Measurements from ENCODE around the gene HSPA14.
"Not testable (repeated sequence)": the region's sequence is repeated elsewhere in the genome, so short reads cannot be mapped to it uniquely, and the experiment has no call there.

HSPA14 gene, protein sequence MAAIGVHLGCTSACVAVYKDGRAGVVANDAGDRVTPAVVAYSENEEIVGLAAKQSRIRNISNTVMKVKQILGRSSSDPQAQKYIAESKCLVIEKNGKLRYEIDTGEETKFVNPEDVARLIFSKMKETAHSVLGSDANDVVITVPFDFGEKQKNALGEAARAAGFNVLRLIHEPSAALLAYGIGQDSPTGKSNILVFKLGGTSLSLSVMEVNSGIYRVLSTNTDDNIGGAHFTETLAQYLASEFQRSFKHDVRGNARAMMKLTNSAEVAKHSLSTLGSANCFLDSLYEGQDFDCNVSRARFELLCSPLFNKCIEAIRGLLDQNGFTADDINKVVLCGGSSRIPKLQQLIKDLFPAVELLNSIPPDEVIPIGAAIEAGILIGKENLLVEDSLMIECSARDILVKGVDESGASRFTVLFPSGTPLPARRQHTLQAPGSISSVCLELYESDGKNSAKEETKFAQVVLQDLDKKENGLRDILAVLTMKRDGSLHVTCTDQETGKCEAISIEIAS

DNA sequence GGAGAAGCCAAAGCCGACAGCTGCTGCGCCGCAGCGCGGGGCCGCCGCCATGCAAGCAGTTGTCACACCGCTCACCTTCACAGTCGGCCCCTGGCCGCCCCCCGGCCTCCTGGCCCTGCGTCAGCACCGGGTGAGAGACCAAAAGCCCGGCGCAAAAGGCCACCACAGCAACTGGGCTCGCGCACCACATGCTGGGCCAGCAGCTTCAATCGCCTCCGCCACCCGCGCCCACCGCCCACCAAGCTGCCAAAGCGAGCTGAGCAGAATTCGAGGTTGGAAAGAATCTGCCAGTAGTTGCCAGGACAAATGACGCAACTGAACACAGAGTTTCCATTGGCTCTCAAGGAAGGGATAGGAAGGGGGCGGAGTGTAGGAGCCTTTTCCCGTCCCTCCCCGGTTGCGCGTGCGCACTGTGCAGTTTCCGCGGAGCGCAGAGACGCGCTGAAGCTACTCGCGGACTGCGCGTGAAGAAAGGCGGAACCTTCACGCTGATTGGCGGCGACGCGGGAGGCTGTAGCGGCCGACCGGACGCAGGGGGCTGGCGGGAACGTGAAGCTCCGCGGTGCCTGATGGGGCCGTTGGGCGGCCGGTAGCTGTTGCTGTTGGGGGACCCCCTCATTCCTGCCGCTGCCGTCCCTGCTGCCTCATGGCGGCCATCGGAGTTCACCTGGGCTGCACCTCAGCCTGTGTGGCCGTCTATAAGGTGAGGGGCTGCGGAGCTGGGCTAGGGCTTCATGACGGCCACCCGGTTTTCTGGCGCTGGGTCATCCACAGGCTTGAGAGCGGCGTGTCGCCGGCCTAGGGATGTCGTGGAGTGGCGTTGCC is at the start of gene HSPA14, which contains the start of the genes CDNF and MSANTD7:
TSS of gene HSPA14 (plus strand) at position 550 of the 825 bp plus-strand sequence. CDS start at position 647, 97 bp downstream.
TSS of gene CDNF (minus strand) at position 281 of the 825 bp plus-strand sequence. CDS start at position 190, 91 bp downstream.
TSS of gene MSANTD7 (plus strand) at position 550 of the 825 bp plus-strand sequence. CDS start 3,979 bp downstream, outside the sequence.
- peak; percentile 99 for DNase-seq

DNA sequence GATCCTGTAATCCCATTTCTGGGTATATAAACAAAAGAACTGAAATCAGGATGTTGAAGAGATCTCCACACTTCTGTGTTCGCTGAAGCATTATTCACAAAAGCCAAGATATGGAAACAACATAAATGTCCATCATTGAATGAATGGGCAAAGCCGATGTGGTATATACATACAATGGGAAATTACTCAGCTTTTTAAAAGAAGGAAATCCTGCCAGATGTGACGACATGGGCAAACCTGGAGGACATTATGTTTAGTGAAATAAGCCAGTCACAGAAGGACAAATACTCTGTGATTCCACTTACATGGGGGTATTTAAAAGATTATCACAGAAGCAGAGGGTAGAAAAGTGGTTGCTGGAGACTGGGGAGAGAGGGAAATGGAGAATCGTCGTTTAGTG is 39.5 kb upstream of the HSPA14 start:
- no peak for DNase-seq

DNA sequence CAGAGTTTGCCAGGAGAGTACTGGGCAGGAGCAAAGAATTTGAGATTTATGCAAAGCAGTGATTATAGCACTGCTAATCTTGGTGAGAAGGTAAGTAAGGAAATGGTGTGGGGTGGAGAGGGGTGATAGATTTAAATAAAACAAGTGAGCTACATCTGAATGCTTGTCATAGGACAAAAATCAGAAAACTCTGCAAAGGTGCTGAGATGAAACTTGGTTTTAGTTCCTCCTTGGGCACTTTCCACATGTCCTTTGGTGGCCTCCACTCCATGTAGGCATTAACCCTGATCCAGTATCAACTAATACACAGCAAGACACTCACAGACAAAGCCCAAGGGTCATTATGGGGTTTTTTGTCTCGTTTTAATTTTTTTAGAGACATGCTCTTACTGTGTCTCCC is 37.7 kb upstream of the HSPA14 start:
- no peak for DNase-seq

DNA sequence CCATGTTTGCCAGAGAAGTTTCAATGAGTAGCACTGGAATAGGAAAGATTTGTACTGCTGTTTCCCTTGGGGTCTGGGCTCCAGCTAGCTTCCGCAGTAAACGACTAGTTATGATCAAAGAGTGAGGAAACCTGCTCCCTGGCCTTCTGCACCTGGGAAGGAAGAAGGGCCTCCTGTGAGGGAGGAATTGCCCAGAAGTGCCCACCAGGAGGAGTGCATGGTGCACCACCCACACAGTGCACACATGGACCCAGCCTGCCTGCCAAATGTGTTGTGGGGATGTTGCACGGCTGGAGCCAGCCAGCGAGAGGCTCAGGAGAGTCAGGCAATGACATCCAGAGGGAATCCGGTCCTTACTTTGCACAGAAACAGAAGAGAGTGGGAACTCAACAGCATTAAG is 36.4 kb upstream of the HSPA14 start:
- no peak for DNase-seq

DNA sequence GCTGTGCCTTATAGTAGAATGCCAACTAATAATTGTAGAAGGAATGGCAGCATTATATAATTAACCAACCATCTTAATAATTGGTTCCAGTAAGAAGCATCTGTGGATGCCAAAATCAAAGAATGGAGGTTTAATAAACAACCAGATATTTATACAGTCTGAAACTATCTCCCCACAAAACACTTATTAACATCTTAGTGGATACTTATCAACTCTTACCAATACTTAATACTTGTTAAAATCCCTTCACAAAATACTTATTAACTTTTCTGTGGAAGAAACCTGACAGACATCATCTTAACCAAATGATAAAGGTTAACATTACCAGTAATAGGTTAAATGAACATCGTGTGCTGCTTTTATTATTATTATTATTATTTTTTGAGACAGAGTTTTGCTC is 34.3 kb upstream of the HSPA14 start:
- no peak for DNase-seq

DNA sequence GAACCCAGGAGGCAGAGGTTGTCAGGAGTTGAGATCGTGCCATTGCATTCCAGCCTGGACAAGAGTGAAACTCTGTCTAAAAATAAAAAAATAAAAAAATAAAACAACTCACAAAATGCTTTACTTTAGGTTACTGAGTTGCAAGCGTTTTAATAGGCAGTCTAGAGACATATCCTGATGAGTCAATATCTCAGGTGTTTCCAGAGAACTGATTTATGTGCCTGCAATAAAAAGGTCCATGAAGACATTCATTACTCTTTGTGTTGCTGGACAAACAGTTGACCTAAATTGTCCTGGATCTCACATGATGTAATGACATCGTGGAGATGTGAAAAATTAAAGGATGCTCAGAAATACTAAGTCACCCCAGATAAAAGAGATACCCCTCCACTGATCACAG is 31.8 kb upstream of the HSPA14 start:
- DNase-seq, result no peak

DNA sequence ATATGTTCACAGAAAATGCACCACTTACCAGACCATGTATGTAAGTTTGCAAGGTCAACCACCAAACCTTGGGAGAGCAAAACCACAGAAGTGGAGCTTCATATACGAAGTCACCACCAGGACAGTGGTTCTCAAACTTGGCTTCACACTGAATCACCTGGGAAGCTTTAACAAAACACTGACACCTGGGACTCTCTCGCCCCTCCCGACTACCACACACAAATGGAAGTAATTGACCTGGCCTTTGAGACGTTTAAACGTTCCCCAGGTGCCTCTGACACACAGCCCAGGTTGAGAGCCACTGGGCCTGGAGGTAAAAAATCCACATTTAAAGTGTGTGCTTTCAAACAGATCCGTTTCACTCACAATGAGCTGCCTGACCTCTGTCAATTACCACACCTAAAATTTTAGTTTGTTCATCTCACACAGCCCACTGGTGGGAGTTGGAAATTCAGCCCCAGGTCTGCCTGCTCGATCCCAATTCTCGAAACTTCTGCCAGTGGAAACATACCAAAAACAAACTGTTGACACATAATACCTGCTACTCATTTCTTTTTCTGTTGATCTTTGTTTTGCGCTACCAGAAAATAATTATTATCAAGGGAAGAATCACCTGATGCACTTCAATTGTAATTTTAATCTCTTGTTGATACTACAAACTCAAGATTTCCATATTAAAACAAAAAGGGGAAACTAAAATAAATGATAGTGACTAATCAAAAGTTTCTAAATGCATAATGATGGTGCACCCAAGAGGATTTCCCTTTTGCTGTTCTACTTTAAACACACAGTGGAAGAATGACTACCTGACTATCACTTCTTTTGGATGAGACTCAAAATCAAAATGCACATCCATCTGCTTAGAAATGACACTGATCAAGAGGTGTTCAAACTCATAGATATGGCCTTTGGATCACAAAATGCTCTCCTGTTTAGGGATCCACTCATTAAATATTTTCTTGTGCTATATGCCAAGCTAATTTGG is 26.8 kb upstream of the HSPA14 start:
- DNase-seq, result no peak

DNA sequence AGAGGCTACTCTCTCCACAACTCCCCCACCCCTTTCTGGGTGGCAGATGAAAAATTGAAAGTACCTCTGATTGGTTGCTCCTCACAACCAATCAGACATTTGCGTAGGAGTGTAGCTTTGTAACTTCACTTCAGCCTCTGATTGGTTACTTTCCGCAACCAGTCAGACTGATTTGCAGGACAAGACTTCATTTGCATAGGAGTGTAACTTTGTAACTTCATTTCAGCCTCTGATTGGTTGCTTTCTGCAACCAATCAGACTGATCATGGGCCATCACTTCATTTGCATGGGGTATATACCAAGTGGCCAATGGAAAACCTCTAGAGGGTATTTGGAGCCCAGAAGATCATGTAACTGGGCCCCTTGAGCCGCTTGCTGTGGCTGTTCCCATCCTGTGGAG is 25.8 kb upstream of the HSPA14 start:
- DNase-seq, result no peak

DNA sequence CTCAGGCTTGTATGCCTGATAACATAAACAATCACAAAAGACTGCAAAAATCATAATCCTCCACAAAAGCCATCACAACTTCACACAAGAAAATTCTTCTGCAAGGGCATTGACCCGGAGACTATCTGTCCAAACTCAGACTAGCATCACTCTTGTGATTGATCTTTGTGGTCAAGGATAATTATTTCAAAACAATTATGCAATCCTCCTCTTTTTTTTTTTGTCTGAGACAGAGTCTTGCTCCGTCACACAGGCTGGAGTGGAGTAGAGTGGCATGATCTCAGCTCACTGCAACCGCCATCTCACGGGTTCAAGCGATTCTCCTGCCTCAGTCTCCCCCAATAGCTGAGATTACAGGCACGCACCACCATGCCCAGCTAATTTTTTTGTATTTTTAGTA is 22.4 kb upstream of the HSPA14 start:
- DNase-seq, result peak; percentile 60

DNA sequence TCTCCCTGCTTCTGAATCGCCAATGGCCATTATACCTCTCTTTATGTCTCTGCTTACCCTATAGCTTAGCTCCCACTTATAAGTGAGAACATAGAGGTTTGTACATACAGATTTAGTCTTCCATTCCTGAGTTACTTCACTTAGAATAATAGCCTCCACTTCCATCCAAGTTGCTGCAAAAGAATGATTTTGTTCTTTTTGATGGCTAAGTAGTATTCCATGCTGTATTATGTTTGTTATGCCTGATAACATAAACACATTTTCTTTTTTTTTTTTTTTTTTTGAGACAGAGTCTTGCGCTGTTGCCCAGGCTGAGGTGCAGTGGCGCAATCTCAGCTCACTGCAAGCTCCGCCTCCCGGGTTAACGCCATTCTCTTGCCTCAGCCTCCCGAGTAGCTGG is 21.4 kb upstream of the HSPA14 start:
- not testable (repeated sequence) for DNase-seq

DNA sequence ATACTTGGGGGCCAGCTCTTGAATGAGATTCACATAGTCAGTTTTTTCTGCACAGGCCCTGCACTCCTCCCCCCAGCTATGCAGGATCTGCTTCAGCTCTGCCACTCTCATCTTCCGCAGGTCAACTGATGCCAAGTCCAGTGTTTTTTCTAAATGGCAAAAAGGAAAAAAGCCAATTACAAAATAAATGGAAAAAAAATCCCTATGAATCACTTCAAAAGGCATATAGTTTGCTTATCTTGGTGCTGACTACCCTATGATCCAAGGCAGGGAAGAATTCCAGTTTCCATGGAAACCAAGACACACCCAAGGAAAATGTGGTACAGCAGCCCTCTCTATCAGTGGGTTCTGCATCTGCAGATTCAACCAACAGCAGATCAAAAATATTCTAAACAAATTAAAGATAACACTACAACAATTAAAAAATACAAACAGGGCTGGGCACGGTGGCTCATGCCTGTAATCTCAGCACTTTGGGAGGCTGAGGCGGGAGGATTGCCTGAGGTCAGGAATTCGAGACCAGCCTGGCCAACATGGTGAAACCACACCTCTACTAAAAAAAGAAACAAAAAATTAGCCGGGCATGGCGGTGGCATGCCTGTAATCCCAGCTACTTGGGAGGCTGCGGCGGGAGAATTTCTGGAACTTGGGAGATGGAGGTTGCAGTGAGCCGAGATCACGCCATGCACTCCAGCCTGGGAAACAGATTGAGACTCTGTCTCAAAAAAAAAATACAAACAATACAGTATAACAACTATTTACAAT is 17.9 kb upstream of the HSPA14 start:
- peak; percentile 61 for DNase-seq

DNA sequence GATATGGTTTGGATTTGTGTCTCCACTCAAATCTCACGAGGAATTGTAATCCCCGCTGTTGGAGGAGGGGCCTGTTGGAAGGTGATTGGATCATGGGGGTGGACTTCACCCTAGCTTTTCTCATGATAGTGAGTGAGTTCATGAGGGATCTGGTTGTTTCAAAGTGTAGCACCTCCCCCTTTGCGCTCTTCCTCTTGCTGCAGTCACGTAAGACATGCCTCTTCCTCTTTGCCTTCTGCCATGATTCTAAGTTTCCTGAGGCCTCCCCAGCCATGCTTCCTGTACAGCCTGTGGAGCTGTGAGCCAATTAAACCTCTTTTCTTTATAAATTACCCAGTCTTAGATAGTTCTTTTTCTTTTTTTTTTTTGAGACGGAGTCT is 17.3 kb upstream of the HSPA14 start:
- no peak for DNase-seq

DNA sequence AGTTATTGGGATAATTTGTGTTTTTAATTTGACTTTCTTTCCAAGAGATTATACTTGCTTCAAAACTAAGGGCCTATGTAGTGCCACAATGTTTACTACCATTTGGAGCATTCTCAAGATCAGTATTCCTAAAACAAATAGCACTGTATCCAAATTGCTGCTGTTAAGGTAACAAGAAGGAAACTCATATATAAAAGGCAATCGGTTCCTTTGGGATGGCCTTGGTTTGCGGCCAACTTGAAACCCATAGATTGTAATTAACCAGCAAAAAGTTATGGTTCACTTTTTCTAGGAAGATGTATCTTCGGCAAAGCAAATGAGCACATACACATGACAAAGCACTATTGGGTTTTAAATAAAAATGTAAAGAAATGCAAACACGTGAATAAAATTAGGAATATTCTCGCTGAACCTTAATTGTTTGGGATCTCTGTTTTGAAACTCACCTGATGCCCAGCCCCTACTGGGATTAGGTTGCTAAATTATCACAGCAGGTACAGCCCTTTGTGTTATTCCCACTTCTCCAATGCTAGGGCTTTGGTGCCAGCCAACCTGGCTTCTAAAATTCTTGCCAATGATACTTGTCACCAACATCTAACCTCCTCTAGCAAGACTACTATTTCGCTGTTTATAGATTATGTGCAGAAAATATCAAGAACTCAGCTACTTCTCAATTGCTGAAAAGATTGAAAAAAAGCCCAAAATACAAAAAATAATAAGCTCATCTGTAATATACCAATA is 16.3 kb upstream of the HSPA14 start:
- no peak for DNase-seq

DNA sequence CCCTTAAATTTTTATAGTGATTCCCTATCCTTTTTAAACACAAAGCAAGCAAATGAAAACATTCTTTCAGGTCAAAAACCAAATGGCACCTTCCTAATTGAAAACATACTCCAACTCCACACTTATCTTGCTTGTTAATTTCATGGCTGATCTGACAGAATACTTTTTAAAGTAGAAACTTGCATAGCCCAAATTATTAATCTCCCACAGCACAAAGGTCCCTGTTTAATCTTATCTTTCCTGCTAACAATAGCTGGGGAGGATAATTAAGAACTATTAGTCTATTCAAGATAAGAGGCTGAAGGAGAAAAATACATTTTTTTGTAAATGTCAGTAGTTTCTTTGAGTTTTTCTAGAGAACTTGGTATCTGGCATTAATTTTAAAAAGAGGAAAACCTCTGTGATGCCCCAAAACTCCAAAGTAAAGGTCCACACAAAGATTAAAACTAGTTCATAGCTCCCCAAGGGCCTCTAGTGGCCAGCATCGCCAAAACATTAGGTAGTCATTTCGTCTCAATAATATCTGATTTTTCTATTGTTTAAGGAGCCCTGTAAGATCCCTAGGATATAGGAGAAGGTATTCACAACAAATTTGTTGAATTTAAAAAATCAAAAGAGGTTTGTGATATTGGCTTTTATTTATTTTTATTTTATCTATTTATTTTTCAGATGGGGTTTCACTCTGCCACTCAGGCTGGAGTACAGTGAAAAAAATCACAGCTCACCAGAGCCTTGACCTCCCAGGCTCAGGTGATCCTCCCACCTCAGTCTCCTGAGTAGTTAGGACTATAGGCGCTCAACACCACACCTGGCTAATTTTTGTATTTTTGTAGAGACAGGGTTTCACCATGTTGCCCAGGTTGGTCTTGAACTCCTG is 15.0 kb upstream of the HSPA14 start:
- peak; percentile 51 for DNase-seq

DNA sequence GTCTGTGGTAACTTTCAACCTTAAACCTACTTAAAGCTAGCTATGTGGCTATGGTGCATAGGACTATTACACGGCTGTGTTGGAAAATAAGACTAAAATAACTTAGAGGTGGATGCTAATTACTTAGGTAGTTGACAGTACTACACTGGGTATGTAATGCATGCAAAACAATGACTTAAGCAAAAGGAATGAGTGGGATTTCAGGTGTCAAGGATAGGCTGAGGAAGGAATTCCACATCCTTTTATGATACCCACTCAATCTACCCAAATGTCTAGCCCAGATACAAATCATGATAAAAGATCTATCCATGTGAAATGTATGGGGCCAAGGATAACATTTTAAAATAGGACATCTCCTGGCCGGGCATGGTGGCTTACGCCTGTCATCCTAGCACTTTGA is 14.1 kb upstream of the HSPA14 start:
- DNase-seq, result no peak

DNA sequence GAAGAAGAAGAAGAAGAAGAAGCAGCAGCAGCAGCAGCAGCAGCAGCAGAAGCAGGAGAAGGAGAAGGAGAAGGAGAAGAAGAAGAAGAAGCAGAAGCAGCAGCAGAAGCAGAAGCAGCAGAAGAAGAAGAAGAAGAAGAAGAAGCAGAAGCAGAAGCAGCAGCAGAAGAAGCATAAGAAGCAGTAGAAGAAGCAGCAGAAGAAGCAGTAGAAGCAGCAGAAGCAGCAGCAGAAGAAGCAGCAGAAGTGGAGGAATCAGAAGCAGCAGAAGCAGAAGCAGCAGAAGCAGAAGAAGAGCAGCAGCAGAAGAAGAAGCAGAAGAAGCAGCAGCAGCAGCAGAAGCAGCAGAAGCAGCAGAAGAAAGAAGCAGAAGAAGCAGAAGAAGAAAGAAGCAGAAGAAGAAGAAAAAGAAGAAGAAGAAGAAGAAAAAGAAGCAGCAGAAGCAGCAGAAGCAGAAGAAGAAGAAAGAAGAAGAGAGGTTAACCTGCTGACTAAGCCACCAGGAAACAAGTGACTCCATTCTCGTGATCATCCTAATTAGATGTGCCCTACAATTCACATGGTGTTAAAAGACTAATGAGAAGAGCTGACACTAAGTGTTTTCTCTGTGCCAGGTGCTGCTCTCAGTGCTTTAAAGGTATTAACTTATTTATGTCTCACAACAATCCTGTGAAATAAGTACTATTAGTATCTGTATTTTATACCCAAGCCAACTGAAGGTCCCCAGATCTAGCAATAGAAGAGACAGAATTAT is 11.9 kb upstream of the HSPA14 start:
- no peak for DNase-seq

DNA sequence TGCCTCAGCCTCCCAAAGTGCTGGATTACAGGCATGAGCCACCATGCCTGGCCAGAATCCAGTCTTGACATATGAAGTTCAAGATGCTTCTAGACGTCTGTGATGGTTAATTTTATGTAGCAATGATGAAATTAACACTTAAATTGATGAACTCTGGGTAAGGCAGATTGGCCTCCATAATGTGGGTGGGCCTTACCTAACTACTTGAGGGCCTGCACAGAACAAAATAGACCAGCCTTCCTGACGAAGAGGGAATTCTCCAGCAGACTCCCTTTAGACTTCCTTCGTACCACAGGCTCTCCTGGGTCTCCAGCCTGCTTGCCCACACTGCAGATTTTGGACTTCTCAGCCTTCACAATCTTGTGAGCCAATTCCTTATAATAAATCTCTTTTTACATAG is 5.0 kb upstream of the HSPA14 start:
- no peak for DNase-seq

DNA sequence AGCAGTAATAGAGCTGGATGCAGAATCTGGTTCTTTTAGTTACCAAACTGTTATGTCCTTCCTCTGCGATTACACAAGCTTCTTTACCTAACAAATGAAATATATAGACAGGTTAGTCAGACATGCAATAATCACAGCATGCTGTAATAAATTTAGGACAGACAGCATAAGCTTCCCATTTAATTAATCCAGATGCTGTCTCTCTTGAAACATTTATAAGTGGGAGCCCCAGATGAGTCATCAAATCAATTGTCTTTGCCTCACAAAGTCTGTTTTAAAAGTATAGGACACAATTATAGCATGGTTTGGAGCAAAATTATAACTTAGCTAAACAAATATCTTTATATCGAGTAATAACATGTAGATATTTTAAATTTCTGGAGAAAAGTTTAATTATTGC is 1.9 kb upstream of the HSPA14 start:
- DNase-seq, result no peak

Measured in kidney glomerular epithelial cell (primary cell).